ENCODE measurements around the gene ZNRD2.
A peak's percentile ranks its signal among the peaks of the same experiment; 100 is the strongest.
"Not testable (repeated sequence)": the region's sequence is repeated elsewhere in the genome, so short reads cannot be mapped to it uniquely, and the experiment has no call there.

The ZNRD2 gene

DNA sequence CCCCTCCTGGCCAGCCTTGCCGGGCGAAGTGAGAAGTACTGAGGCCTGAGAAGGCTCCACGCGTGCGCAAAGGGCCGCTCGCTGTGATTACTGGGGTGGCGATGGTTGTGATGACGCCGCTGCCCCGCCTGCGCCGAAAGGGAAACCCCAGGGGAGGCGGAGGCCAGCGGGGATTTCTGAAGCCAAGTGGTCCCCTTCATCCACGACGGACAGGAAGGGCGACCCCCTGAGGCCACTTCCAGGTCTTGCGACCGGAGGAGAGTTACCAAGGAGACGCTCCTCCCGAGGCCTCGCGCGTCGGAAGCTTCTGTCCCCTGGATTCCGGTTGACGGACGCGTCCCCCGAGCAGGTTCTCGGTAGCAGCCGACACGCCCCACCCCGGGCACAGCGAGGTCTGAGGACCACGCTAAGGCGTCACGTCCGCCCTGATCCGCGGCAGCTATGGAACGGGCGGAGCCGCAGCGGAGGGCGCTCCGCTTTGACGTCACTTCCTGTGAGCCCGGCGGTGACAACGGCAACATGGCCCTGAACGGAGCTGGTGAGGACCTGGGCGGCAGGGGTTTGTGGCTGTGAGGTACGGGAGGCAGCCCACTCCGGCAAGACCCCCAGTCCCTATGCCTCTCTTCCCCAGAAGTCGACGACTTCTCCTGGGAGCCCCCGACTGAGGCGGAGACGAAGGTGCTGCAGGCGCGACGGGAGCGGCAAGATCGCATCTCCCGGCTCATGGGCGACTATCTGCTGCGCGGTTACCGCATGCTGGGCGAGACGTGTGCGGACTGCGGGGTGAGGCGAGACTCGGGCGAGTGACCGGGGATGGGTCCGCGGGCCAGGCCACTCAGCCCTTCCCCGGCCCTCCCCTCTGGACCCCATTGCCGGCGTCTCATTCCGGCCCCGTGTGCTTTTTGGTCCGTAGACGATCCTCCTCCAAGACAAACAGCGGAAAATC lies at the start of gene ZNRD2:
ZNRD2 (plus strand) TSS at position 505 of the 946 bp plus-strand sequence; CDS start at position 520, 15 bp downstream.
- peak; percentile 99 for DNase-seq

GRCh38 chr11:65521777-65522521 lies 48.3 kb upstream of the ZNRD2 start:
- DNase-seq, ATAC-seq: not testable (repeated sequence)

More for the DNA sequence above, at the start of gene ZNRD2:
- ATAC-seq, result peak; percentile 84

- ATAC-seq, DNase-seq: not testable (repeated sequence)
These were observed 47.3 kb upstream of the ZNRD2 start for GRCh38 chr11:65522718-65523630.

- ATAC-seq, DNase-seq: not testable (repeated sequence)
These were observed 46.7 kb upstream of the ZNRD2 start for GRCh38 chr11:65523631-65523968.

DNA sequence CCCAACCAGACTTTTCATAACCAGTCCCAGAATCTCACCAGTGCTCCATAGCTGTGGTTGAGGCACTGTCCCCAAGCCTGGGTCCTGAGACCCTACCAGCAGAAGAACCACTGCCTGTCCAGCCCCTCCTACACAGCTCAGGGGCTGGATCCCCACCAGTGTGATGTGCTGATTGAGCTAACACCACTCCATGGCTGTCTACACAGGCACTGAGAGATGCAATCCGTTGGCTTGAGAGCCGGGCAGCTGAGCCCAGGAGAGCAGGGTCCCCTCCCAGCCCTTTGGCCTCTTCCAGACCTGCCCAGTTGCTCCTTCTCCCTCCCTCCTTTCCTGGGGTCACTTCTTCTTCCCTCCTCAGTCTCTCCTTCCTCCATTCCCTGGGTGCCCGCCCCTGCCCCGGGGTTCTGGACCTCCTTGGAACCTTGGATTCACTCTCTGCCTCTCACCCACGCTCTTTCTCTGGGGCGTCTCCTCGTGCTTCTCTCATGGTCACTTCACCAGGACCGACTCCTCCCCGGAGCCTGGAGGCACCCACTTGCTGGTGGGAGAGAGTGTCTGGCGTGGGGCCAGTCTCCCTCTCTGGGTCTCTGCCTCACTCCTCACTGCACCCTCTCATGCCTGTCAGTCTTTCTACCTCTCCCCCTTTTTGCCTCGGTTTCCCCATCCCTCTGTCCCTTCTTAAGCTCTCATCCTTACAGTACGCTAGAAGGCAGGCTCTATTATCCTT lies 46.1 kb upstream of the ZNRD2 start:
- ATAC-seq (peak; percentile 4), DNase-seq (no peak)

GRCh38 chr11:65524741-65525545 lies 45.3 kb upstream of the ZNRD2 start, which contains the start of gene SCYL1:
TSS of gene SCYL1 (plus strand) at chr11:65525083. CDS start at chr11:65525154, 71 bp downstream.
- DNase-seq (peak; percentile 86), ATAC-seq (peak; percentile 85)

DNA sequence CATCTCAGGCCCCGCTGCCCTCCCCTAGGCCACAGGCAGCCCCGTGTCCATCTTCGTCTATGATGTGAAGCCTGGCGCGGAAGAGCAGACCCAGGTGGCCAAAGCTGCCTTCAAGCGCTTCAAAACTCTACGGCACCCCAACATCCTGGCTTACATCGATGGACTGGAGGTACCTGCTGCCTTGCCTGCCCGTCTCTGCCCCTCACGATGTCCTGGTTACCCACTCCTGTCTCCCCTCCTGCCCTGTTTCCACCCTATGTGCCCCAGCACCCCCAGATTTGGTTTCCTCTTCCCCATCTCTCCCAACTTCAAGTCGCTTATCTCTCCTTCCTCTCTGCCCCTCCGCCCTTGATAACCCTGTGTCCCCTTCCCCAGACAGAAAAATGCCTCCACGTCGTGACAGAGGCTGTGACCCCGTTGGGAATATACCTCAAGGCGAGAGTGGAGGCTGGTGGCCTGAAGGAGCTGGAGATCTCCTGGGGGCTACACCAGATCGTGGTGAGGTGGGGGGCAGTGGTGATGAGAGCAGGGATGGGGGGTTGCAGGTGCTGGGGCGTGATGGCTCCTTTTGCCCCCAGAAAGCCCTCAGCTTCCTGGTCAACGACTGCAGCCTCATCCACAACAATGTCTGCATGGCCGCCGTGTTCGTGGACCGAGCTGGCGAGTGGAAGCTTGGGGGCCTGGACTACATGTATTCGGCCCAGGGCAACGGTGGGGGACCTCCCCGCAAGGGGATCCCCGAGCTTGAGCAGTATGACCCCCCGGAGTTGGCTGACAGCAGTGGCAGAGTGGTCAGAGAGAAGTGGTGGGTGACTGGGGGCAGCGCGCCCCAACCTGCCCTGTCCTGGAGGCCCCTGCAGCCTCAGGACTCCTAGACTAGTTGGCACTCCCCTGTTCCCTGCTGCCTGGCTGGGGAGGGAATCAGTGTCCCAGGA lies 44.5 kb upstream of the ZNRD2 start:
- DNase-seq, result no peak
- ATAC-seq, result peak; percentile 3

DNA sequence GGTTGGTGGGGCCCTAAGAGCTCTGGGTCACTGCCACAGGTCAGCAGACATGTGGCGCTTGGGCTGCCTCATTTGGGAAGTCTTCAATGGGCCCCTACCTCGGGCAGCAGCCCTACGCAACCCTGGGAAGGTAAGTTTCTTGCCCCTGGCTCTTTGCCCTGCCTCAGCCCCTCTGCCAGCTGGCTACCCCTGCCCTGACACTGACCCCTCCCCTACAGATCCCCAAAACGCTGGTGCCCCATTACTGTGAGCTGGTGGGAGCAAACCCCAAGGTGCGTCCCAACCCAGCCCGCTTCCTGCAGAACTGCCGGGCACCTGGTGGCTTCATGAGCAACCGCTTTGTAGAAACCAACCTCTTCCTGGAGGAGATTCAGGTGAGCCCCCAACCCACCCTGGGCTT lies 43.5 kb upstream of the ZNRD2 start:
- ATAC-seq, result no peak
- DNase-seq, result no peak

- ATAC-seq (no peak), DNase-seq (no peak)
These were observed 41.4 kb upstream of the ZNRD2 start for GRCh38 chr11:65528819-65529350.

GRCh38 chr11:65529475-65530156 lies 40.7 kb upstream of the ZNRD2 start:
- ATAC-seq, result no peak
- no peak for DNase-seq

DNA sequence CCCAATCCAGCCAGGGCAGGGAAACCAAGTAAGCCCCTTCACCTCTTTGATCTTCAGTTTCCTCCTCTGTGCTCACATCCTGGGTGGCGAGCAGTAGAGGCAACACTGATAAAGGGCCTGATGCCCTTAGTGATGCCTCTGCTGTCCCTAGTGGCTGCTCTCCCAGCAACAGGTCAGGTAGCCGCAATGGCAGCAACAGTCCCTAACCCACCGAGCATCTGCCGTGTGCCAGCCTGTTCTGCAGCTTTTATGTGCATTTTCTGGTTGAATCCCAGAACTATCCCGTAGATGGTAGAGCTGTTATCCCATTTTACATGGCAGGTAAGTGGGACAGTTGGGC lies 40.1 kb upstream of the ZNRD2 start:
- DNase-seq (no peak), ATAC-seq (peak; percentile 57)

GRCh38 chr11:65532388-65533064 lies 37.8 kb upstream of the ZNRD2 start:
- DNase-seq (no peak), ATAC-seq (no peak)

- DNase-seq, result no peak
These were observed 35.2 kb upstream of the ZNRD2 start for GRCh38 chr11:65535102-65535501.

GRCh38 chr11:65536412-65537295 lies 33.6 kb upstream of the ZNRD2 start:
- no peak for DNase-seq
- ATAC-seq, result no peak

More at GRCh38 chr11:65535102-65535501, 35.2 kb upstream of the ZNRD2 start:
- ATAC-seq, result no peak

GRCh38 chr11:65537296-65537597 lies 33.0 kb upstream of the ZNRD2 start:
- DNase-seq, result no peak
- no peak for ATAC-seq

- DNase-seq, result no peak
These were observed 32.6 kb upstream of the ZNRD2 start for GRCh38 chr11:65537620-65538231.

More at GRCh38 chr11:65537620-65538231, 32.6 kb upstream of the ZNRD2 start:
- ATAC-seq, result no peak

Data from stimulated activated naive CD8-positive, alpha-beta T cell treated with anti-CD3 and anti-CD28 coated beads, Interleukin-15, Interleukin-2, amounts not matched to agents 100 U/mL and 50 U/mL, for 24 hours (primary cell).